Measurements from ENCODE around the gene TAOK2. TPM values are rescaled to one million over a fixed set of nuclear protein-coding genes. Genes with fewer than 3 reads are reported as not detected.

TAOK2 gene
- total RNA-seq, 5 donors from 2014 or later (not counting 1 experiment from before 2014, with no cell fraction given): 26.1 to 58.3 (median 55.9) TPM

DNA sequence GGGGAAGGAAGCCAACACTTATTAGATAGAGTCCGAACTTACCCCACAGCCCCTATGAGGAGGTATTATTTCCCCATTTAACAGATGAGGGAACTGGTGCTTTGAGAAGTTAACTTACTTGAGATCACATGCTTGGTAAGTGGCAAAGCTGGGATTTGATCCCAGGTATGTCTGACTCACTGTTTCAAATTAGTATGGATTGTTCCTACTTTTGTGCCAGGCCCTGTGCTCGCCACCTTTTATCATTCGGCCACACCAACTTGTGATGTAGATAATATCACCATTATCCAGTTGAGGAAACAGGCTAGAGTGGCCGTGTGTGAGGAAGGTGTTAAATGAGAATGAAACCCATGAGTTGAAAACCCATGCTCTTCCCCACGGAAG lies 11.1 kb downstream of the TAOK2 start:
- no peaks in the 10 kb centered on the region for H3K9me3 ChIP-seq
- no peak overlapping the region for H3K4me3 Mint-ChIP-seq
- DNase-seq: no peak
- no peaks in the 10 kb centered on the region for H3K4me1 Mint-ChIP-seq
- no peaks in the 10 kb centered on the region for H3K9me3 Mint-ChIP-seq
- no peaks in the 10 kb centered on the region for H3K27me3 ChIP-seq (replicated peaks in 1 of 2; ENCODE audit: control insufficient read depth in 2 of 2, extremely low read depth in 1 of 2, insufficient read depth in 2 of 2, low read length in 1 of 2)
- H3K4me1 ChIP-seq (ENCODE audit: control insufficient read depth in 1 of 2, extremely low read depth in 1 of 2, insufficient read depth in 2 of 2, low read length in 2 of 2): no peaks in the 10 kb centered on the region
- no peak overlapping the region for H3K27ac ChIP-seq (ENCODE audit: low read length)
- POLR2A ChIA-PET: no interaction called here
- ATAC-seq (replicated peaks in 1 of 4): no peak
- no peaks in the 10 kb centered on the region for H3K27me3 Mint-ChIP-seq
- H3K36me3 ChIP-seq (ENCODE audit: control insufficient read depth in 2 of 2, extremely low read depth in 1 of 2, insufficient read depth in 1 of 2, low read length in 1 of 2): peaks cover 15 to 88% of the 10 kb centered on the region in 2 donors
- CTCF ChIA-PET: no interaction called here
- no CpG with 5 or more reads among the region's 5 CpGs for WGBS (ENCODE audit: insufficient coverage)
- H3K27ac Mint-ChIP-seq: no peak overlapping the region
- H3K4me3 ChIP-seq (ENCODE audit: control insufficient read depth in 1 of 2, extremely low read depth in 1 of 2, low read length in 1 of 2): no peak overlapping the region
- H3K36me3 Mint-ChIP-seq: peaks cover 57% of the 10 kb centered on the region

DNA sequence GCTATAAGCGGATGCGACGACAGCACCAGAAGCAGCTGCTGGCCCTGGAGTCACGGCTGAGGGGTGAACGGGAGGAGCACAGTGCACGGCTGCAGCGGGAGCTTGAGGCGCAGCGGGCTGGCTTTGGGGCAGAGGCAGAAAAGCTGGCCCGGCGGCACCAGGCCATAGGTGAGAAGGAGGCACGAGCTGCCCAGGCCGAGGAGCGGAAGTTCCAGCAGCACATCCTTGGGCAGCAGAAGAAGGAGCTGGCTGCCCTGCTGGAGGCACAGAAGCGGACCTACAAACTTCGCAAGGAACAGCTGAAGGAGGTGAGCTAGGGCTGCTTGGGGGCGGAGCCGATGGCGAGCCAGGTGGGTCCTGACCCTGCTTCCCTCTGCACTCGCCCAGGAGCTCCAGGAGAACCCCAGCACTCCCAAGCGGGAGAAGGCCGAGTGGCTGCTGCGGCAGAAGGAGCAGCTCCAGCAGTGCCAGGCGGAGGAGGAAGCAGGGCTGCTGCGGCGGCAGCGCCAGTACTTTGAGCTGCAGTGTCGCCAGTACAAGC lies 11.7 kb downstream of the TAOK2 start:
- Histone ChIP-seq H3K4me3 (ENCODE audit: control insufficient read depth in 1 of 2, extremely low read depth in 1 of 2, low read length in 1 of 2) (no peak overlapping the region), H3K27ac (ENCODE audit: low read length) (no peak overlapping the region), H3K27me3 (replicated peaks in 1 of 2; ENCODE audit: control insufficient read depth in 2 of 2, extremely low read depth in 1 of 2, insufficient read depth in 2 of 2, low read length in 1 of 2) (no peaks in the 10 kb centered on the region), H3K4me1 (ENCODE audit: control insufficient read depth in 1 of 2, extremely low read depth in 1 of 2, insufficient read depth in 2 of 2, low read length in 2 of 2) (no peaks in the 10 kb centered on the region), H3K9me3 (no peaks in the 10 kb centered on the region), H3K36me3 (ENCODE audit: control insufficient read depth in 2 of 2, extremely low read depth in 1 of 2, insufficient read depth in 1 of 2, low read length in 1 of 2) (peaks cover 15 to 84% of the 10 kb centered on the region in 2 donors)
- Mint-ChIP-seq H3K36me3 (peaks cover 57% of the 10 kb centered on the region), H3K4me1 (no peaks in the 10 kb centered on the region), H3K27ac (no peak overlapping the region), H3K27me3 (no peaks in the 10 kb centered on the region), H3K9me3 (no peaks in the 10 kb centered on the region), H3K4me3 (no peak overlapping the region)
- ChIA-PET CTCF (no interaction called here), POLR2A (no interaction called here)
- WGBS (ENCODE audit: insufficient coverage): 97% methylated on average over 25 of the region's 28 CpGs
- ATAC-seq (replicated peaks in 1 of 4): no peak
- DNase-seq: no peak

DNA sequence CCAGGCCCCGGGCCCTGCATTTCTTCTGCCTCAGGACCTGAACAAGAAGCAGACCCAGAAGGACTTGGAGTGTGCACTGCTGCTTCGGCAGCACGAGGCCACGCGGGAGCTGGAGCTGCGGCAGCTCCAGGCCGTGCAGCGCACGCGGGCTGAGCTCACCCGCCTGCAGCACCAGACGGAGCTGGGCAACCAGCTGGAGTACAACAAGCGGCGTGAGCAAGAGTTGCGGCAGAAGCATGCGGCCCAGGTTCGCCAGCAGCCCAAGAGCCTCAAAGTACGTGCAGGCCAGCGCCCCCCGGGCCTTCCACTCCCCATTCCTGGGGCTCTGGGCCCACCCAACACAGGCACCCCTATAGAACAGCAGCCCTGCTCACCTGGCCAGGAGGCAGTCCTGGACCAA lies 12.6 kb downstream of the TAOK2 start:
- H3K27me3 ChIP-seq (replicated peaks in 1 of 2; ENCODE audit: control insufficient read depth in 2 of 2, extremely low read depth in 1 of 2, insufficient read depth in 2 of 2, low read length in 1 of 2): no peaks in the 10 kb centered on the region
- H3K4me3 Mint-ChIP-seq: no peak overlapping the region
- no peaks in the 10 kb centered on the region for H3K27me3 Mint-ChIP-seq
- ATAC-seq (replicated peaks in 1 of 4) (no peak), DNase-seq (no peak)
- ChIA-PET CTCF (no interaction called here), POLR2A (no interaction called here)
- H3K4me1 ChIP-seq (ENCODE audit: control insufficient read depth in 1 of 2, extremely low read depth in 1 of 2, insufficient read depth in 2 of 2, low read length in 2 of 2): no peaks in the 10 kb centered on the region
- no peaks in the 10 kb centered on the region for H3K4me1 Mint-ChIP-seq
- H3K9me3 Mint-ChIP-seq: no peaks in the 10 kb centered on the region
- peaks cover 15 to 82% of the 10 kb centered on the region in 2 donors for H3K36me3 ChIP-seq (ENCODE audit: control insufficient read depth in 2 of 2, extremely low read depth in 1 of 2, insufficient read depth in 1 of 2, low read length in 1 of 2)
- no peak overlapping the region for H3K27ac ChIP-seq (ENCODE audit: low read length)
- peaks cover 56% of the 10 kb centered on the region for H3K36me3 Mint-ChIP-seq
- H3K4me3 ChIP-seq (ENCODE audit: control insufficient read depth in 1 of 2, extremely low read depth in 1 of 2, low read length in 1 of 2): no peak overlapping the region
- H3K9me3 ChIP-seq: no peaks in the 10 kb centered on the region
- no peak overlapping the region for H3K27ac Mint-ChIP-seq
- 95% methylated on average over 15 of the region's 20 CpGs for WGBS (ENCODE audit: insufficient coverage)

DNA sequence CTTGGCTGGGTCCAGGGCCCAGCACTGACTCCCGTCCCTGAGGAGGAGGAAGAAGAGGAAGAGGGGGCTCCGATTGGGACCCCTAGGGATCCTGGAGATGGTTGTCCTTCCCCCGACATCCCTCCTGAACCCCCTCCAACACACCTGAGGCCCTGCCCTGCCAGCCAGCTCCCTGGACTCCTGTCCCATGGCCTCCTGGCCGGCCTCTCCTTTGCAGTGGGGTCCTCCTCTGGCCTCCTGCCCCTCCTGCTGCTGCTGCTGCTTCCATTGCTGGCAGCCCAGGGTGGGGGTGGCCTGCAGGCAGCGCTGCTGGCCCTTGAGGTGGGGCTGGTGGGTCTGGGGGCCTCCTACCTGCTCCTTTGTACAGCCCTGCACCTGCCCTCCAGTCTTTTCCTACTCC lies 13.3 kb downstream of the TAOK2 start:
- H3K9me3 Mint-ChIP-seq: no peaks in the 10 kb centered on the region

DNA sequence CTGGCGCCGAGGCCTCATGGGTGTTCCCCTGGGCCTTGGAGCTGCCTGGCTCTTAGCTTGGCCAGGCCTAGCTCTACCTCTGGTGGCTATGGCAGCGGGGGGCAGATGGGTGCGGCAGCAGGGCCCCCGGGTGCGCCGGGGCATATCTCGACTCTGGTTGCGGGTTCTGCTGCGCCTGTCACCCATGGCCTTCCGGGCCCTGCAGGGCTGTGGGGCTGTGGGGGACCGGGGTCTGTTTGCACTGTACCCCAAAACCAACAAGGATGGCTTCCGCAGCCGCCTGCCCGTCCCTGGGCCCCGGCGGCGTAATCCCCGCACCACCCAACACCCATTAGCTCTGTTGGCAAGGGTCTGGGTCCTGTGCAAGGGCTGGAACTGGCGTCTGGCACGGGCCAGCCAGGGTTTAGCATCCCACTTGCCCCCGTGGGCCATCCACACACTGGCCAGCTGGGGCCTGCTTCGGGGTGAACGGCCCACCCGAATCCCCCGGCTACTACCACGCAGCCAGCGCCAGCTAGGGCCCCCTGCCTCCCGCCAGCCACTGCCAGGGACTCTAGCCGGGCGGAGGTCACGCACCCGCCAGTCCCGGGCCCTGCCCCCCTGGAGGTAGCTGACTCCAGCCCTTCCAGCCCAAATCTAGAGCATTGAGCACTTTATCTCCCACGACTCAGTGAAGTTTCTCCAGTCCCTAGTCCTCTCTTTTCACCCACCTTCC lies 13.9 kb downstream of the TAOK2 start:
- no peak overlapping the region for H3K27ac ChIP-seq (ENCODE audit: low read length)
- Mint-ChIP-seq H3K9me3 (no peaks in the 10 kb centered on the region), H3K27me3 (no peaks in the 10 kb centered on the region), H3K27ac (no peak overlapping the region), H3K4me1 (no peaks in the 10 kb centered on the region), H3K36me3 (peaks cover 49% of the 10 kb centered on the region), H3K4me3 (no peak overlapping the region)
- WGBS (ENCODE audit: insufficient coverage): 97% methylated on average over 35 of the region's 35 CpGs
- H3K4me3 ChIP-seq (ENCODE audit: control insufficient read depth in 1 of 2, extremely low read depth in 1 of 2, low read length in 1 of 2): no peak overlapping the region
- ChIA-PET CTCF (no interaction called here), POLR2A (no interaction called here)
- peaks cover 15 to 82% of the 10 kb centered on the region in 2 donors for H3K36me3 ChIP-seq (ENCODE audit: control insufficient read depth in 2 of 2, extremely low read depth in 1 of 2, insufficient read depth in 1 of 2, low read length in 1 of 2)
- no peak for DNase-seq
- no peaks in the 10 kb centered on the region for H3K27me3 ChIP-seq (replicated peaks in 1 of 2; ENCODE audit: control insufficient read depth in 2 of 2, extremely low read depth in 1 of 2, insufficient read depth in 2 of 2, low read length in 1 of 2)
- ATAC-seq (replicated peaks in 1 of 4): peak in 1 of 4 experiments; percentile 26
- H3K9me3 ChIP-seq: no peaks in the 10 kb centered on the region
- H3K4me1 ChIP-seq (ENCODE audit: control insufficient read depth in 1 of 2, extremely low read depth in 1 of 2, insufficient read depth in 2 of 2, low read length in 2 of 2): no peaks in the 10 kb centered on the region

More for the DNA sequence above, 13.3 kb downstream of the TAOK2 start:
- H3K4me3 Mint-ChIP-seq: no peak overlapping the region
- Histone ChIP-seq H3K9me3 (no peaks in the 10 kb centered on the region), H3K27ac (ENCODE audit: low read length) (no peak overlapping the region), H3K4me1 (ENCODE audit: control insufficient read depth in 1 of 2, extremely low read depth in 1 of 2, insufficient read depth in 2 of 2, low read length in 2 of 2) (no peaks in the 10 kb centered on the region), H3K36me3 (ENCODE audit: control insufficient read depth in 2 of 2, extremely low read depth in 1 of 2, insufficient read depth in 1 of 2, low read length in 1 of 2) (peaks cover 15 to 82% of the 10 kb centered on the region in 2 donors), H3K27me3 (replicated peaks in 1 of 2; ENCODE audit: control insufficient read depth in 2 of 2, extremely low read depth in 1 of 2, insufficient read depth in 2 of 2, low read length in 1 of 2) (no peaks in the 10 kb centered on the region), H3K4me3 (ENCODE audit: control insufficient read depth in 1 of 2, extremely low read depth in 1 of 2, low read length in 1 of 2) (no peak overlapping the region)
- ChIA-PET CTCF (no interaction called here), POLR2A (no interaction called here)
- H3K27ac Mint-ChIP-seq: no peak overlapping the region
- ATAC-seq (replicated peaks in 1 of 4) (no peak), DNase-seq (no peak)
- H3K27me3 Mint-ChIP-seq: no peaks in the 10 kb centered on the region
- H3K36me3 Mint-ChIP-seq: peaks cover 53% of the 10 kb centered on the region
- H3K4me1 Mint-ChIP-seq: no peaks in the 10 kb centered on the region
- WGBS (ENCODE audit: insufficient coverage): no CpG with 5 or more reads among the region's 5 CpGs

DNA sequence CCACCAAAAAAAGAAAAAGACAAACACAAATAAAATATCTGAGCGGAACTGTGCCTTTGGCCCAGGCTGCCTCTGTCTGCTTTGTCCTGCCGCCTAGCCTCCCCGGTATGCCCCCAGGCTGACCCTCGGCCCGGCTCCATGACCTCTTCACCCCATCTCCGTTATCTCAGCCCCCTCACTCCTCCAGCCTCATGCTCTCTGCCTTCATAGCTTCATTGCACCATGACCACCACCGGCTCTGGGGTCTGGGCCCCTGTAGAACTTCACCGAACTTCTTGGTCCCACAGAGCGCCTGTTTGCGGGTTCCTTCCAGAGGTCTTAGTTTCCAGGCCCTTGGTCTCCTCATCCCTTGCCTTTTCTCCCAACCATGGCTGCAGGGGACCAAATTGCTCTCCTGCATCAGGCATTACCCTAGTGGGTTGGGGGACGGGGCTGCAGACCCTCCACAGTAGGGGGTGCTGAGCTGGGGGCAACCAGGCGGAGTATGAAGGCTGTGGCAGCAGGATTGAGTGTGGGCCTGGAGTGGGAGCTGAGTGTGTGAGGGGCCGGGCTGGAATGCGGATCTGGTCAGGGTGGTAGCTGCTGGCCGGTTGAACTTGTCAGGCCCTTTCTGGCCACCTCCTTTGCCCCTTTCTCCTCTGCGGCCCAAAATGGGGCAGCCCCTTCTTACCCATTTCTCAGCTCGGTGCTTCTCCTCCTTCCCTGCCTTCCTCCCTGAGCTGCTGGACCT lies 14.8 kb downstream of the TAOK2 start:
- Mint-ChIP-seq H3K4me3 (no peak overlapping the region), H3K27ac (no peak overlapping the region), H3K27me3 (no peaks in the 10 kb centered on the region), H3K4me1 (no peaks in the 10 kb centered on the region), H3K9me3 (no peaks in the 10 kb centered on the region), H3K36me3 (peaks cover 41% of the 10 kb centered on the region)
- H3K27ac ChIP-seq (ENCODE audit: low read length): no peak overlapping the region
- H3K4me3 ChIP-seq (ENCODE audit: control insufficient read depth in 1 of 2, extremely low read depth in 1 of 2, low read length in 1 of 2): no peak overlapping the region
- DNase-seq: no peak
- ChIA-PET CTCF (no interaction called here), POLR2A (no interaction called here)
- no peaks in the 10 kb centered on the region for H3K4me1 ChIP-seq (ENCODE audit: control insufficient read depth in 1 of 2, extremely low read depth in 1 of 2, insufficient read depth in 2 of 2, low read length in 2 of 2)
- H3K27me3 ChIP-seq (replicated peaks in 1 of 2; ENCODE audit: control insufficient read depth in 2 of 2, extremely low read depth in 1 of 2, insufficient read depth in 2 of 2, low read length in 1 of 2): no peaks in the 10 kb centered on the region
- ATAC-seq (replicated peaks in 1 of 4): no peak
- no peaks in the 10 kb centered on the region for H3K9me3 ChIP-seq
- 96% methylated on average over 11 of the region's 17 CpGs for WGBS (ENCODE audit: insufficient coverage)
- peaks cover 18 to 81% of the 10 kb centered on the region in 2 donors for H3K36me3 ChIP-seq (ENCODE audit: control insufficient read depth in 2 of 2, extremely low read depth in 1 of 2, insufficient read depth in 1 of 2, low read length in 1 of 2)
